ENCODE measurements around the gene MAP3K14. TPM values are rescaled to one million over a fixed set of nuclear protein-coding genes. Genes with fewer than 3 reads are reported as not detected.

The MAP3K14 gene
- total RNA-seq, 4 donors from 2014 or later: 16.5 to 30.4 (median 24.7) TPM

DNA sequence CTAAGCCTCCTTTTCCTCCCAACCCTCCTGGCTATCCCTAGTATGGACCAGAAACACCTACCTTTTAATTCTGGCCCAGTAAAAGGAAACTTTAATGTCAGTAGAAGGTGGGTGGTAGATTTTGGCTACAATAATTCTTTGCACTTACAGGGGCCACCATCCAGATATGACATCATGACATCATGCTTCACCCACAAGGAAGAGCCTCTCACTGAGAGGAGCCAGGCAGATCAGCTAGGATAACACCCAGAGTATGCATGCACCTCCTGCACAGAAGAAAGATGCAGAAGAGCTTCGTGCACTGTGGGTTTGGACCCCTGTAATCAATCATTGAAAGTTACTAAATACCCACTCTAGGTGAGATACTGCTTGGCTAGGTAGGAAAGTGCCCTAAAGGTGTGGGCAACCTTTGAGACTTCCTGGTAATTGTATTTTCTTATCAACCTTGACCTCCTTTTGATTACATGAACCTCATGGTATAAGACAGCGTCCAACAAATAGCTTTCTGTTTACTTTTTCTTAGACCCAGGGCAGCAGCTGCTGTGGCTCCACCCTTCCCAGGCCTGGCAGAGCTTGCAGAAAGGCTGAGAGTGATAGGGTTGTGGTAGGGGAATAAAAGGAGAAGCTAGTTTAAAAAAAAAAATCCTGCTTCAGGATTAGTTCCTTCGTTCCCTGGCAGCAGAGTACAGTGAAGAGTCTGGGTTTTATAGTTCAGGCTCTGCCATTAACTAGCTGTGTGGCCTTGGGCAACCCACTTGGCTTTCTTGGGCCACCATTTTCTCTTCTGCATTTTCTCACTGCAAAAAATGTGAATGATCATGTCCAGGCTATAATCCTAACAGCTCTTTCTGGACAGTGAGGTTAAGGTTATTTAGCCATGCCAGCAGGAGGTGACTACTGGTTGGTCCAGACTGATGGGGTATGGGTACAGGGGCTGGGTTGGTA lies 6.2 kb downstream of the MAP3K14 start:
- H3K4me1 ChIP-seq: peaks cover 46 to 99% (median 59%) of the 10 kb centered on the region in 4 donors
- peak overlapping the region in 3 of 4 donors; percentile 13 to 46 (median 42) for H3K4me3 ChIP-seq
- peaks cover 0 to 3% (median 0%) of the 10 kb centered on the region in 3 donors for H3K36me3 ChIP-seq
- DNase-seq: peak; percentile 43 to 86 (median 85)
- peak; percentile 57 to 73 for TF ChIP-seq POLR2A (IDR thresholded peaks at IDR 0.05)
- TF ChIP-seq, protein P1, sequence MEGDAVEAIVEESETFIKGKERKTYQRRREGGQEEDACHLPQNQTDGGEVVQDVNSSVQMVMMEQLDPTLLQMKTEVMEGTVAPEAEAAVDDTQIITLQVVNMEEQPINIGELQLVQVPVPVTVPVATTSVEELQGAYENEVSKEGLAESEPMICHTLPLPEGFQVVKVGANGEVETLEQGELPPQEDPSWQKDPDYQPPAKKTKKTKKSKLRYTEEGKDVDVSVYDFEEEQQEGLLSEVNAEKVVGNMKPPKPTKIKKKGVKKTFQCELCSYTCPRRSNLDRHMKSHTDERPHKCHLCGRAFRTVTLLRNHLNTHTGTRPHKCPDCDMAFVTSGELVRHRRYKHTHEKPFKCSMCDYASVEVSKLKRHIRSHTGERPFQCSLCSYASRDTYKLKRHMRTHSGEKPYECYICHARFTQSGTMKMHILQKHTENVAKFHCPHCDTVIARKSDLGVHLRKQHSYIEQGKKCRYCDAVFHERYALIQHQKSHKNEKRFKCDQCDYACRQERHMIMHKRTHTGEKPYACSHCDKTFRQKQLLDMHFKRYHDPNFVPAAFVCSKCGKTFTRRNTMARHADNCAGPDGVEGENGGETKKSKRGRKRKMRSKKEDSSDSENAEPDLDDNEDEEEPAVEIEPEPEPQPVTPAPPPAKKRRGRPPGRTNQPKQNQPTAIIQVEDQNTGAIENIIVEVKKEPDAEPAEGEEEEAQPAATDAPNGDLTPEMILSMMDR (IDR thresholded peaks at IDR 0.05): peak in 1 of 6 experiments; percentile 6
- H3K27ac ChIP-seq: peak overlapping the region; percentile 98 to 100 (median 100)
- no peaks in the 10 kb centered on the region for H3K27me3 ChIP-seq
- H3K9me3 ChIP-seq: no peaks in the 10 kb centered on the region

GRCh38 chr17:45309400-45309799 lies 7.4 kb downstream of the MAP3K14 start:
- TF ChIP-seq, protein P1 (IDR thresholded peaks at IDR 0.05): no peak
- no peak for TF ChIP-seq POLR2A (IDR thresholded peaks at IDR 0.05)
- H3K9me3 ChIP-seq: no peaks in the 10 kb centered on the region
- peaks cover 47 to 96% (median 59%) of the 10 kb centered on the region in 4 donors for H3K4me1 ChIP-seq
- DNase-seq: no peak
- no peak overlapping the region for H3K4me3 ChIP-seq
- no peaks in the 10 kb centered on the region for H3K27me3 ChIP-seq
- peak overlapping the region; percentile 65 to 100 (median 98) for H3K27ac ChIP-seq
- peaks cover 0 to 3% (median 0%) of the 10 kb centered on the region in 3 donors for H3K36me3 ChIP-seq

DNA sequence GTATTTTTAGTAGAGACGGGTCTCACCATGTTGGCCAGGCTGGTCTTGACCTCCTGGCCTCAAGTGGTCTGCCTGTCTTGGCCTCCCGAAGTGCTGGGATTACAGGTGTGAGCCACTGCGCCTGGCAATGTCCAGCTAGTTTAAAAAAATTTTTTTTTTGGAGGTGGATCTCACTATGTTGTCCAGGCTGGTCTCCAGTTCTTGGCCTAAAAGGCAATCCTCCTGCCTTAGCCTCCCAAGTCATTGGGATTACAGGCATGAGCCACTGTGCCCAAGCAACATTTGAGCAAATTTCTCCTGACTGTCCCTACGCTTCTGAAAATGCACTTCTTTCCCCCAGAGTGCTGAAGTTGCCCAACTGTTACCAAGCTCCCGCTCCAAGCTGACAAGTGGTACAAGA lies 8.0 kb downstream of the MAP3K14 start:
- TF ChIP-seq, protein P1 (IDR thresholded peaks at IDR 0.05): no peak
- TF ChIP-seq POLR2A (IDR thresholded peaks at IDR 0.05): no peak
- H3K4me3 ChIP-seq: no peak overlapping the region
- peak overlapping the region in 3 of 4 donors; percentile 65 to 100 (median 98) for H3K27ac ChIP-seq
- no peaks in the 10 kb centered on the region for H3K9me3 ChIP-seq
- H3K27me3 ChIP-seq: no peaks in the 10 kb centered on the region
- H3K36me3 ChIP-seq: peaks cover 0 to 3% (median 0%) of the 10 kb centered on the region in 3 donors
- peaks cover 47 to 90% (median 59%) of the 10 kb centered on the region in 4 donors for H3K4me1 ChIP-seq
- no peak for DNase-seq

DNA sequence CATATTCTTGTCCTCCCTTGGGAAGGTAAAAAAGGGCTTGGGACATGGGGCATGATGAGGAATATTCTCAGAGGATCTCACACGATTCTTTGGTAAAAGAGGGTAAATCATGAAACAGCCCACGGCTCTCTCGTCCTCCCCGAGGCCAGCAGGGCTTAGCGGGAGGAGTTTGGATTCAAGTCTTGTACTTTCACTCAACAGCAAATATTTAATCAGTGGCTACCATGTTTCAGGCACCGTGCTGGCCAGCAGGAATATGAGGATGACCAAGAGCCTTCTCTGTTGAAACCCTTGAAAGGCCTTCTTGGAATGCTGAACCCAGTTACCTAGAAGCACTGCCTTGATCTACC lies 8.8 kb downstream of the MAP3K14 start:
- no peak overlapping the region for H3K4me3 ChIP-seq
- no peak for DNase-seq
- no peaks in the 10 kb centered on the region for H3K9me3 ChIP-seq
- no peak for TF ChIP-seq POLR2A (IDR thresholded peaks at IDR 0.05)
- TF ChIP-seq, protein P1 (IDR thresholded peaks at IDR 0.05): no peak
- H3K4me1 ChIP-seq: peaks cover 48 to 89% (median 60%) of the 10 kb centered on the region in 4 donors
- no peaks in the 10 kb centered on the region for H3K27me3 ChIP-seq
- peak overlapping the region; percentile 50 to 100 (median 85) for H3K27ac ChIP-seq
- H3K36me3 ChIP-seq: peaks cover 0 to 3% (median 0%) of the 10 kb centered on the region in 3 donors

- Histone ChIP-seq H3K27ac (peak overlapping the region; percentile 50 to 100 (median 85)), H3K36me3 (peaks cover 0 to 3% (median 0%) of the 10 kb centered on the region in 3 donors), H3K4me3 (no peak overlapping the region), H3K9me3 (no peaks in the 10 kb centered on the region), H3K27me3 (no peaks in the 10 kb centered on the region), H3K4me1 (peaks cover 43 to 87% (median 57%) of the 10 kb centered on the region in 4 donors)
- no peak for DNase-seq
- TF ChIP-seq POLR2A (IDR thresholded peaks at IDR 0.05): no peak
- TF ChIP-seq, protein P1 (IDR thresholded peaks at IDR 0.05): no peak
Observed at GRCh38 chr17:45307290-45308015, 9.4 kb downstream of the MAP3K14 start.

Measured in Peyer's patch (tissue), 4 donors.